Effector CD8-positive, alpha-beta T cell (primary cell): ENCODE data around the gene PHF2.
"Not testable (repeated sequence)": the region's sequence is repeated elsewhere in the genome, so short reads cannot be mapped to it uniquely, and the experiment has no call there.

Experiments used
- DNase-seq: peaks from one replicate; lab custom pipeline; 2025; lab: John Stamatoyannopoulos, UW

PHF2 gene

DNA sequence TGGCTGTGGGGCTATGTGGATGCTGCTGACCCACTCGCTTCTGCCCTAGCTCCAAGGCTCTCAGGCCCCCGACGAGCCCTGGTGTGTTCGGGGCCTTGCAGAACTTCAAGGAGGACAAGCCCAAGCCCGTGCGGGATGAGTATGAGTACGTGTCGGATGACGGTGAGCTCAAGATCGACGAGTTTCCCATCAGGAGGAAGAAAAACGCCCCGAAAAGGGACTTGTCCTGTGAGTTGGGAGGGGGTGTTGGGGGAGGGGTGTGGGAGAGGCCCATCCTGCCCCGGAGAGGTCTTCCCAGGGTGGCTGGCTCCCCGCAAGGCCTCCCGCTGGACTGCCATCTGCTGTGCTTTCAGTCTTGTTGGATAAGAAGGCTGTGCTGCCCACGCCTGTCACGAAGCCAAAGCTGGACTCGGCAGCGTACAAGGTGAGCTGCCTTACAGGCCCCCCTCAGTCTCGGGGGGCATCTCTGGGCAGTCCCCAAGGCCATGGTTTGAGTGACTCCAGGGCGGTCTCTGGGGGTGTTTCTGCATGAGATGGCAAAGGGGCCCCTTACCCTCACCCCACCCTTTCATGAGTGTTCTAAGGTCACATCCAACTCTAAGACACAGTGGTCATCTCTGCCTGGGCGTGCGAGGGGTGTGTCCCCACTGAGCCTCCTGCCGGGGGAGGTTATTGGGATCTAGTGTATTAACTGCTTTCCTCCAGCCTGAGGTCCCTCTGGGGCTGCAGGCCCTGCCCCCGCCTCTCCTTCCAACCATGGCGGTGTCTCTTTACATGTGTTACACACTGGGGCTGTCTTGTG lies 89.5 kb downstream of the PHF2 start:
- DNase-seq = no peak

DNA sequence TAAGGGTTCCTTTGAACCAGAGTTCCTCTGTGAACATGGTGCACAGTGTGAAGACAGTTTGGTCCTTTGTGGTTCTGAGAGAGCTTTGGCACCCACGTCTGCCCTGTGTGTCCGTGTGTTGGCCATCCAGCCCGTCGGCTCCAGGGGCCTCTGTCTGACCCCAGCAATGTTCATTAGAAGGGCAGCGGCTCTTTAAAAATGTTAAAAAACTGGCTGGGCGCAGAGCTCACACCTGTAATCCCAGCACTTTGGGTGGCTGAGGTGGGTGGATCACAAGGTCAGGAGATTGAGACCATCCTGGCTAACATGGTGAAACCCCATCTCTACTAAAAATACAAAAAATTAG lies 90.0 kb downstream of the PHF2 start:
- not testable (repeated sequence) for DNase-seq

DNA sequence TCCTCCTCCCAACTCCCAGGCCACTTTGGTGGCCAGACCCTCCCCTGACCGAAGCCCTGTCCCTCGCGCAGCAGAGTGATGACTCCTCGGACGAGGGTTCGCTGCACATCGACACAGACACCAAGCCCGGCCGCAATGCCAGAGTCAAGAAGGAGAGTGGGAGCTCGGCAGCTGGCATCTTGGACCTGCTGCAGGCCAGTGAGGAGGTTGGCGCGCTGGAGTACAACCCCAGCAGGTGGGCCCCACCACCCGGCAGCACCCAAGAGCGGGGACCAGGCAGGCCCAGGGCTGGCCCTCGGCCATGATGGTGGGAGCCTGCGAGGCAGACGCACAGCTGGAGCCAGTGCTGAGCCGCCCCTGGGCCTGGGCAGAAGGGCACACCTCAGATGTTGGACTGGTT lies 90.6 kb downstream of the PHF2 start:
- no peak for DNase-seq

DNA sequence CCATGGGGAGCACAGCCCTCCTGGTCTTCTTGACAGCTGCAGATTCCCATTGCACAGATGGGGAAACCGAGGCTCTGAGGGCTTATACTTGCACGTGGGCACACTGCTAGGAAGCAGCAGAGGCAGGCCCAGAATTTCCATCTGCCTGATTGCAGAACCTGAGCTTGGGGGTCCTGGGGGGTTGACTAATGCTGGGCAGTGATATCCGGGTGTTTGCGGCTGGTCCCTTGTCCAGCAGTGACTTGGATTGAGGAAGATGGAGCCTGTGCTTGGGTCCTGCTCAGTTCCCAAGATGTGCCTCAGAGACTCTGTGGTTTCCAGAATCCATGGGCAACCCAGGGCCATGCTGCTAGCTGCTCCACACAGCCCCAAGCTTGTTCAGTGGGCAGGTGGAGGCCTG lies 91.2 kb downstream of the PHF2 start:
- DNase-seq = no peak

DNA sequence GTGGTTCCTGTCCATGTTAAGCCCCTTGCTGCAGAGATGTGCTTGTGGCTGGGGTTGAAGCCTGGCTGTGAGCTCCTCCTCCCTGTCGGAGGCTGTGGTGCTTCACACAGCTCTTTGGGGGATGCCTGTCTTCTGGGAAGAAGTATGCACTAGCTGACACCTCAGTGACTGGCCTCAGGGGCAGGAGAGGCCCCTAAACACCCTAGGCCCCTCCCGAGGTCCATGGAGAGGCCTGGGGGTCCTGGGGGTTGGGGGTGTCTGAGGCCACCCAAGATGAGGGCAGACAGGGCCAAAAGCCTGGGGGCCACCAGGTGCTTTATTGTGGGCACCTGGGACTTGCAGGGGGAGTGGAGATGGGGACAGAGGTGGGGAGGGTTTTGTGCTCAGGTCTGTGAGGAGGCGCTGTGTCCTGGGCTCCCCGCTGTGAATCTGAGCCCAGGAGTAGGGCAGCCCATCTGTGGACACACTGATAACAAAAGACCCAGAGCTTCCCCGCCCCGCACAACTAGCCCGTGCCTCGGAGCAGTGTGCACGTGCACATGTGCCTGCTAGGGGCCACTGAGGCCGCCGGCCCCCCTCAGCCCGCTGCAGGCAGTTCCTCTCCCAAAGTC lies 92.0 kb downstream of the PHF2 start:
- no peak for DNase-seq

DNA sequence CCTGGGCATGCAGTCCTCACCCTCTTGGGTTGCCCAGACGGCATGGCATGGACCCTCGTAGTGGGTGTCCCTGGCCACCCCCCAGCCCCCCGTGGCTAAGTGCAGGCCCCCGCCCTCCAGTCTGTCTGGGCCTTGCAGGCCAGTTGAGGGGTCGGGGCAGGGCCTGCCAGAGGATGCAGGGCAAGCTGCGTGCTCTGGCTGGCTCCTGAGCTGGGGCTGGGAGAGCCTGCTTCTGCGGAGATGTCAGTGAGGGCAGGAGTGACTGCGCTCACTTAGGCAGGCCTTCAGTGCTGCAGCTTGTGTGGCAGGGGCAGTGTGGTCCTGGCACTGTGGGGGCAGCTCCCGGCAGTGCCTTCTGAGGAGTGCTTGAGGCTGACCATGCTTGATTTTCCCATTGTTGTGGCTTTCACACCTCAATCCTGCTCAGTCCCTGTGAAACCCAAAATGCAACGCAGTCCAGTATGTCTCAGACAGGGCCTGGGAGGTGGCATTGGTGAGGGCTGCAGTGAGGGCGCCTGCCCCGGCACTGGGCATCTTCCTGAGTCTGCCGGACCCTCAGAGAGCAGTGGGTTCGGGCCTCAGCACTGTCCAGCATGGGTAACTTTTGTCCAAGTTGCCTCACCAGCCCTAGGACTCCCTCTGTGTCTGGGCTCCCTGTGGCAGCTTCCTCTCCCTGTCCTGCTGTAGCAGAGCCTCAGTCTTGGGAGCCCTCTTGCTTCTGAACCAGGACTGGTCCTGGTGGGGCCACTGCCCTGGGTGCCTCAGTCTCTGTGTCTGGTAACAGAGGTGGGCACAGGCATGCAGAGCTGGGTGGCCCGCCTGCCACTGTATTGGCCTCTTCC lies 93.0 kb downstream of the PHF2 start:
- DNase-seq = no peak

DNA sequence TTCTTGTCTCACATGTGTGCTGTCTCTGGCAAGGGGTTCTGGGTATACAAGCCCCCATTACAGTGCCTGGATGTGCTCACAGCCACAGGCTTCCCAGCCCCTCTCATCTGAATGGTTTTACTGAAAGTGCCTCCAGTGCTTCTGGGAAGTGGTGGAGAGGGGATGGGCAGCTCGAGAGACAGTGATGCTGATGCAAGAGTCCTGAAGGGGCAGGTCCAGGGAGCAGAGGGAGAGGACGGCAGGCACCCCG lies 93.5 kb downstream of the PHF2 start:
- no peak for DNase-seq

DNA sequence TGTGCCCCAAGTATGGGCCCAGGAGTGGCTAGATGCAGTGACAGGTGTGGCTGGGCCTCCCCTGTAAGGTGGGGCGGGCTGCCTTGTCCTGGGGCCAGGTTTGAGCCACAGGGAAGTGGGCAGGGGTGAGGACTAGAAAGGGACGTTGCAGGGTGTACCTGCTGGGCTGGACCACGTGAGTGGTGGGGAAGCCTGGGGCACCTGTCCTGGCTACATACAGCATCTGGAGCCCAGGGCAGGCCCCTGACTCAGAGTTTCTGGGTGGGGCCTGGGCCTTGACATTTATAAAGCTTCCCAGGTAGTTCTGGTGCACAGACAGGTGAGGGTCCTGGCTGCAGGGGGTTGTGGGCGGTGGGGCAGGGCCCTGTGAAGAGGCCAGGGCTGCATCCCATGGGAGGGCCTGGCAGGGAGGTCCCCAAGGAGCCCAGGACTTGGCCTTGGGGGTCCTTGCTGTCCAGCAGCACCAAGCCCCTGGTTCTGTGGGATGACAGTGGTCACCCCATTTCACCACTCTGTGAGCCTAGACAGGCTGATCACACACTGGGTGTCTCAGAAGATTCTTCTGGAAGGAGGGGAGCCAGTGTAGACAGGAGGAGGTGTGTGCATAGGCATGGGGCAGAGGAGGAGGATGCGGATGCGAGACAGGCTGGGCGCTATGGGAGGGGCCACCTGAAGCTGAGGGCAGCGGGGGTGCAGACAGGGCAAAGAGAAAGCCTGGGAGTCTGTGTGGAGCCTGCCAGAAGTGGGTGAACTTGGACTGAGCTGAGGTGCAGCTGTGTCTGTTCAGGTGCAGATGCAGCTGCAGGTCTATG lies 94.0 kb downstream of the PHF2 start:
- no peak for DNase-seq

DNA sequence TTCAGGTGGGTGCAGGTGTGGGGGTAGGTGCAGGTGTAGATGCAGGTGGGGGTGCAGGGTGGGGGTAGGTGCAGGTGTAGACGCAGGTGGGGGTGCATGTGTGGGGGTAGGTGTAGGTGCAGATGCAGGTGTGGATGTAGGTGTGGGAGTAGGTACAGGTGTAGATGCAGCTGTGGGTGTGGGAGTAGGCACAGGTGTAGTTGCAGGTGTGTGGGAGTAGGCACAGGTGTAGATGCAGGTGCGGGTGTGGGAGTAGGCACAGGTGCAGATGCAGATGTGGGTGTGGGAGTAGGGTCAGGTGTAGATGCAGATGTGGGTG lies 94.6 kb downstream of the PHF2 start:
- DNase-seq = no peak

DNA sequence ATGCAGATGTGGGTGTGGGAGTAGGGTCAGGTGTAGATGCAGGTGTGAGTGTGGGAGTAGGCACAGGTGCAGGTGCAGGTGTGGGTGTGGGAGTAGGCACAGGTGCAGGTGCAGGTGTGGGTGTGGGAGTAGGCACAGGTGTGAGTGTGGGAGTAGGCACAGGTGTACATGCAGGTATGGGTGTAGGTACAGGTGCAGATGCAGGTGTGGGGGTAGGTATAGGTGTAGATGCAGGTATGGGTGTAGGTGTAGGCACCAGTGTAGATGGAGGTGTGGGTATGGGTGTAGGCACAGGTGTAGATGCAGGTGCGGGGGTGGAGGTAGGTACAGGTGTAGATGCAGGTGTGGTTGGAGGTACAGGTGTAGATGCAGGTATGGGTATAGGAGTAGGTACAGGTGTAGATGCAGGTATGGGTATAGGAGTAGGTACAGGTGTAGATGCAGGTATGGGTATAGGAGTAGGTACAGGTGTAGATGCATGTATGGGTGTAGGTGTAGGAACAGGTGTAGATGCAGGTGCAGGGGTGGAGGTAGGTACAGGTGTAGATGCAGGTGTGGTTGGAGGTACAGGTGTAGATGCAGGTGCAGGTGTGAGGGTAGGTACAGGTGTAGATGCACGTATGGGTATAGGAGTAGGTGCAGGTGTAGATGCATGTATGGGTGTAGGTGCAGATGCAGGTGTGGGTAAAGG lies 96.1 kb downstream of the PHF2 start:
- not testable (repeated sequence) for DNase-seq

DNA sequence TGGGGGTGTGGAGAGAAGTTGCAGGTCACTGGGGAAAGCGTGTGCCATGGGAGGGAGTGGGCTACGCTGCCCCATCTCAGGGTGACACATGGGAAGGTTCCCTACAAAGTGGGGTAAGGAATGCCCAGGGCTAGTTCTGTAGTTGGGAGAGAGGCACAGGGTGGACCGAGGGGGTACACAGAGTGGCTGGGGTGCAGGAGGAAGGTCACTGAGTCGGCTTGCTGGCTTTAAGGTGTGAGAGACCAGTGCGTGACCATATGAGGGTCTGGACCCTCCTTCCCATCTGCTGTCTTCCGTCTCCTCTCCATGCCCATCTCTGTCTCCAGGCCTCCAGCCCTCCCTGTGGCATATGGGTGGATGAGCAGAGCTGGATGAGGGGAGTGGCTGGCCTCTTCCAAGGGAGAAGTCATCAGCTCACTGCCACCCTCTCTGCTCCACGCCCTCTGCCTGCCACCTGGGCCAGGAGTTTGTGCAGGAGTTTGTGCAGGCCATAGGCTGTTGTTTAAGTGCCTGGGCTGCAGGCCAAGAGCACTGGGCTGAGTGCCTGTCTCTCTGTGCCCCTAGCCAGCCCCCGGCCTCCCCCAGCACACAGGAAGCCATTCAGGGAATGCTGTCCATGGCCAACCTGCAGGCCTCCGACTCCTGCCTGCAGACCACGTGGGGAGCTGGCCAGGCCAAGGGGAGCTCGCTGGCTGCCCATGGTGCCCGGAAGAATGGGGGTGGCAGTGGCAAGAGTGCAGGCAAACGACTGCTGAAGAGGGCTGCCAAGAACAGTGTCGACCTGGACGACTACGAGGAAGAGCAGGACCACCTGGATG lies 96.8 kb downstream of the PHF2 start:
- DNase-seq = no peak

DNA sequence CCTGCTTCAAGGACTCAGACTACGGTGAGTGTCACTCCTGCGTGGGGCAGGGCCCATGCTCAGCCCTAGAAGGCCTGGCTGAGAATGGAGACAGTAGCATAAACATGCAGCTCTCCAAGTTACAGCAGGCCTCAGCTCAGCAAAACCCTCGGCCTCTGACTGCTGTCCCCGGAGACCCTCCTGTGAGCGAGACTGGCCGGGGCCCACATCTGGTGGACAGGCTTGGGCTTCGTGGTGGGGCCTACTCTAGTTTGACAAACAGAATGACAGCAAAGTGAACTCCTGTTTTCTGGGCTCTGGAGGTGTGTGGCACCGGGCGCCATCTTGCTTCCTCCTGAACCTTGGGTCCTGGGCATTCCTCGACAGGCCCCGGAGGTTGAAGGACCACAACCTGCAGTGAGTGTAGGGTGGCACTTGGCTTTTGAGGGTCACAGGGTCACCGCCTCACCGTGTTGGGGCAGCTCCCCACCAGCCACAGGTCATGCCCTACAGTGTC lies 97.5 kb downstream of the PHF2 start:
- no peak for DNase-seq

DNA sequence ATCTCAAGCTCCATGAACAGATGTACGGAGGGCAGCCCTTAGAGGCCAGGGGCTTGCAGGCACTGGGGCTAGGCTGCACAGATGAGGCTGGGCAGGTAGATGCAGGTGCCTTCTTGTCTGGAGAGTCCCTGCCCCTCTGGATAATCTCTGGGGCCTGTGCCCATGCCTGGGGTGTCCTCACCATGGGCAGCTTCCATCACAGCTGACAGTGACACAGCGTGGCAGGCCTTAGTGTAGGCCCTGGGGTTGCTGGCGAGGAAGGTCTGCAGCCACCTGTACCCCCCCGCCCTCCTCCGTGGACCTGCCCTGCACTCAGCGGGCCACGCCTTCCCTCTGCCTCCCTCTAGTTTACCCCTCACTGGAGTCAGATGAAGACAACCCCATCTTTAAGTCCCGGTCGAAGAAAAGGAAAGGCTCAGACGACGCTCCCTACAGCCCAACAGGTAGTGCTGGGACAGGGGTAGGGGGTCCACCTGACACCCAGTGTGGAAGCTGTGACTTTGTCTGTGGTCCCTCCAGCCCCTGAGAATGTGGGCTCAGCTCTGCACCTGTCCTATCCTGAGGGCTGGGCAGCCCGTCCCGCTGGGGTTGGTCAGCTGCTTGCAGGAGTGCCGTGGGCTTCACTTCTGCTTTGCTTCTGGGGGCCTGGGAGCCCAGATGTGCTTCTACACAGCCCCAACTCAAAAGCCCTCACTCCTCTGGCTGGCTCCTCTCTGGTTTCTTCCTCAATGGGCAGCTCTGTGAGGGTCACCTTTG lies 98.4 kb downstream of the PHF2 start:
- no peak for DNase-seq

DNA sequence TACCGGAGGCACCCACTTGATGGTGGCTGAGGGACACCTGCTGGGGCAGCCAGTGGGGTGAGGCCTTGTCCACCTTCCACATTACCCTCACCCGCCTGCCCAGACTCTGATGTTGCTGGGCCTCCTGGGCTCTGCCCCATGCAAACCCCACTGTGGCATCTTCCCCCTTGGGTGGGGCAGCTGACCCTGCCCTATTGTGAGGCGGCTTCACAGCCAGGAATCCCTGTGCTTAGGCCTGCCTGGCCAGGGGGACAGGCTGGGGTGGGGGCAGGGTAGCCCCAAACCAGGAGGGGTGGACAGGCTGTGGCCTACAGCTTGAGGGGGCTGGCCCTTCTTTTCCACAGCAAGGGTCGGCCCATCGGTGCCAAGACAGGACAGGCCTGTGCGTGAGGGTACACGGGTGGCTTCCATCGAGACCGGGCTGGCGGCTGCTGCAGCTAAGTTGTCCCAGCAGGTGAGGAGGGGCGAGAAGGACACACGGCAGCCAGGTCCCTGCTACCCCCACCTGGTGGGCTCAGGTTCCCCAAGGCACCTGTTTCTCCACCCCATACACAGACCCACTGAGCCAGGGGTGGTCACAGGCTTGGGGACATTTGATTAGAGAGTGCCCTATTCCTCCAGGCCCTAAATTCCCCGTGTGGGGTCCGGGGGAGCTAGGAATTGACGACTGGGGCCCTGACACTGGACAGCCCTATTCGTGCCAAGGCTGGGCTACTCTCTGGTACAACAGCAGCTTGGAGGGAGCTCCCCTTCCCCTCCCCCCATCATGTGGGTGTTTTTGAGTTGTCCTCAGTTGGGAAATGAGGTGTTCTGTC lies 99.2 kb downstream of the PHF2 start:
- DNase-seq = no peak

DNA sequence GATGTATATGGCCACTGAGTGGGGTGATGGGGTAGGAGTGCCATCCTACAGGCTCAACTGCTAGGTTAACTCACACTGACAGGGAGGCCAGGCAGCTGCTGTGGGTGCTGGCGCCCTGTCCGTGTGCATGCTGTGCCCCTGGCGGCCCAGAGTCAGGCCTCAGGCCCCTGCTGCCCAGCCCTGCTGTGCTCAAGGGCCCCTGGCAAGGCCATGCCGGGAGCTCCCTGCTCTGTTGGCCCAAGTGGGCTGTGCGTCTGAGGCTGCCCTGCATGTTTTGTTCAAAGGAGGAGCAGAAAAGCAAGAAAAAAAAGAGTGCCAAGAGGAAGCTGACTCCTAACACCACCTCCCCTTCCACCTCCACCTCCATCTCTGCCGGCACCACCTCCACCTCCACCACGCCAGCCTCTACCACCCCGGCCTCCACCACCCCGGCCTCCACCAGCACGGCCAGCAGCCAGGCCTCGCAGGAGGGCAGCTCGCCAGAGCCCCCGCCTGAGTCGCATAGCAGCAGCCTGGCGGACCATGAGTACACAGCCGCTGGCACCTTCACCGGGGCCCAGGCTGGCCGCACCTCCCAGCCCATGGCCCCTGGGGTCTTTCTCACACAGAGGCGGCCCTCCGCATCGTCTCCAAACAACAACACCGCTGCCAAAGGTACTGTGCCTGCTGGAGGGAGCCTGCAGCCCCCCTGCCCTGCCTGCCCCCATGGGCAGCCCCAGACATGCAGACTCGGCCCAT lies 100.1 kb downstream of the PHF2 start:
- DNase-seq = no peak

DNA sequence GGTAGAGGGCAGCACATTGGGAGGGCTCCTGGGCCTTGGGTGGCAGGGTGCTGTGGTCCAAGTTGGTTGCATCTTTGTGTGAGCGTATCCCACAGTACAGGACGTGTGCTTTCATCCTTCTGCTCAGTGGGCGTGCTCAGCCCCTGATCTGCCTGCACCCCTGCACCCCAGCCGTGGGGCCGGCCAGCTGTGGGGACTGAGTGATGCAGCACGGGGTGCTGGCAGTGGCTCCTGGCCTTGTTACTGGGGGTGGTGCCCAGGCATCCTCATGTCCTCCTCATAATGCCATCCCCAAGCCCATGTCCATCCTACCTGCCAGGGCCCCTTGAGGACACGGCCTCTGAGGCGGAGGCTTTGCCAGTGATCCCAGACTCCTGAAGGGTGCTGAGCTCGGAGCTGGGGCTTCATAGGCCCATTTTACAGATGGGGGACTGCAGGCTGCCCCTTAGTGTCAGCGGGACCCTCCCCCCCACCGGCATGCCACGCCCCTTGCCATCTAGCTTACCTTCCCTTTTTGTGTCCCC lies 100.7 kb downstream of the PHF2 start:
- DNase-seq = no peak

DNA sequence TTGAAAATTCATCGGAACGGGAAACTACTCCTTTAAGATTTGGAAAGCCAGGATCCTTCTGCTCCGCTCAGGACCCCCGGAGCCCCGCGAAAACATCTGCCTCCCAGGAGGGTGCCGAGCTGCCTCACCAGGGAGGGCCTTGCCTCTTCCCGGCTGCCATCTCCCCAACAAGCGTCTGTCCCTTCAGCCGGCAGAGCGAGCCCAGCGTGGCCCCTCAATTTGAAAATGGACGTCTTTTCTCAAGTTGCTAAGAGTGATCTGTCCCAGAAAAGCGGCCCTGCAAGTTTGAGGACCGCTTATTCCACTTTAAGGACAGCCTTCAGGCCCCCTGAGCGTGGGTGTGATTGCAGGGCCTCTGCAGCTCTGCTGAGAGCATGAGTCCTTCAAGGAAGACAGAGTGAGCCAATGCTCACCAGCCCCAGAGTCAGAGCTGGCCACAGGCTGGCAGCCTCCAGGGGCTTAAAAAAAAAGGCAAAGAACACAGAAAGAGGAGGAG lies 101.3 kb downstream of the PHF2 start:
- DNase-seq = no peak
